ENCODE data around the gene SRP72. TPM values are rescaled to one million over a fixed set of nuclear protein-coding genes. Genes with fewer than 3 reads are reported as not detected.
"Not testable (repeated sequence)": the region's sequence is repeated elsewhere in the genome, so short reads cannot be mapped to it uniquely, and the experiment has no call there.

SRP72 gene
- total RNA-seq, 2 experiments from 2014 or later = 183 to 184 TPM

- CTCF ChIA-PET = no interaction called here
- no peaks in the 10 kb centered on the region for H3K27me3 Mint-ChIP-seq
- DNase-seq = no peak
- H3K4me3 Mint-ChIP-seq = no peak overlapping the region
- H3K27ac Mint-ChIP-seq = no peak overlapping the region
- intact Hi-C loops (cut with micrococcal nuclease) = loop anchor here (5.0 kb wide), 1 partner anchor 1041 kb away; the partner anchor contains the start of gene TMEM165
- H3K4me1 Mint-ChIP-seq (ENCODE audit: low read depth) = peaks cover 43% of the 10 kb centered on the region
- H3K9me3 Mint-ChIP-seq = no peaks in the 10 kb centered on the region
- POLR2A ChIA-PET = interaction anchor here (1.2 kb wide), 1 partner anchor 28 kb away, joined by 4 read pairs; no protein-coding TSS in a partner anchor
- H3K36me3 Mint-ChIP-seq = peaks cover 47% of the 10 kb centered on the region
Measured at GRCh38 chr4:56438766-56439165, 28.7 kb upstream of the SRP72 start.

GRCh38 chr4:56440983-56441382 lies 26.4 kb upstream of the SRP72 start:
- Mint-ChIP-seq H3K4me3 (no peak overlapping the region), H3K9me3 (no peaks in the 10 kb centered on the region), H3K36me3 (peaks cover 55% of the 10 kb centered on the region), H3K27me3 (no peaks in the 10 kb centered on the region), H3K27ac (no peak overlapping the region), H3K4me1 (ENCODE audit: low read depth) (peaks cover 44% of the 10 kb centered on the region)
- intact Hi-C loops (cut with micrococcal nuclease) = no loop called here
- DNase-seq = no peak
- CTCF ChIA-PET = no interaction called here
- POLR2A ChIA-PET = no interaction called here

GRCh38 chr4:56444719-56445118 lies 22.7 kb upstream of the SRP72 start:
- H3K4me3 Mint-ChIP-seq = no peak overlapping the region
- POLR2A ChIA-PET = interaction anchor here (0.7 to 1.9 kb wide), 2 partner anchors 9 to 22 kb away, joined by 3 to 5 read pairs; partner anchors contain the start of genes PAICS and PPAT
- CTCF ChIA-PET = interaction anchor here (0.9 to 1.3 kb wide), 4 partner anchors 13 to 392 kb away, joined by 3 to 4 read pairs (median 3); no protein-coding TSS in a partner anchor
- no peak overlapping the region for H3K27ac Mint-ChIP-seq
- peaks cover 31% of the 10 kb centered on the region for H3K4me1 Mint-ChIP-seq (ENCODE audit: low read depth)
- intact Hi-C loops (cut with micrococcal nuclease) = no loop called here
- no peaks in the 10 kb centered on the region for H3K9me3 Mint-ChIP-seq
- DNase-seq = no peak
- peaks cover 69% of the 10 kb centered on the region for H3K36me3 Mint-ChIP-seq
- no peaks in the 10 kb centered on the region for H3K27me3 Mint-ChIP-seq

- no peak overlapping the region for H3K27ac Mint-ChIP-seq
- no peak overlapping the region for H3K4me3 Mint-ChIP-seq
- ChIA-PET CTCF (no interaction called here), POLR2A (interaction anchor here (1.9 kb wide), 1 partner anchor 10 kb away, joined by 5 read pairs; the partner anchor contains the start of genes PAICS and PPAT)
- no peaks in the 10 kb centered on the region for H3K9me3 Mint-ChIP-seq
- H3K27me3 Mint-ChIP-seq = no peaks in the 10 kb centered on the region
- peaks cover 21% of the 10 kb centered on the region for H3K4me1 Mint-ChIP-seq (ENCODE audit: low read depth)
- intact Hi-C loops (cut with micrococcal nuclease) = no loop called here
- peaks cover 69% of the 10 kb centered on the region for H3K36me3 Mint-ChIP-seq
- no peak for DNase-seq
Measured at GRCh38 chr4:56445699-56446098, 21.7 kb upstream of the SRP72 start.

GRCh38 chr4:56448301-56448700 lies 19.1 kb upstream of the SRP72 start:
- ChIA-PET CTCF (interaction anchor here (1.2 kb wide), 1 partner anchor 13 kb away, joined by 3 read pairs; no protein-coding TSS in a partner anchor), POLR2A (no interaction called here)
- Mint-ChIP-seq H3K36me3 (peaks cover 65% of the 10 kb centered on the region), H3K4me1 (ENCODE audit: low read depth) (peaks cover 10% of the 10 kb centered on the region), H3K27ac (no peak overlapping the region), H3K4me3 (no peak overlapping the region), H3K27me3 (no peaks in the 10 kb centered on the region), H3K9me3 (no peaks in the 10 kb centered on the region)
- intact Hi-C loops (cut with micrococcal nuclease) = no loop called here
- DNase-seq = no peak

GRCh38 chr4:56449475-56449874 lies 17.9 kb upstream of the SRP72 start:
- intact Hi-C loops (cut with micrococcal nuclease); H3K27ac Mint-ChIP-seq; H3K4me3 Mint-ChIP-seq; DNase-seq; H3K27me3 Mint-ChIP-seq; H3K9me3 Mint-ChIP-seq; POLR2A ChIA-PET; CTCF ChIA-PET; H3K4me1 Mint-ChIP-seq (ENCODE audit: low read depth): not testable (repeated sequence)
- H3K36me3 Mint-ChIP-seq = peaks cover 68% of the 10 kb centered on the region

- Mint-ChIP-seq H3K36me3 (peaks cover 66% of the 10 kb centered on the region), H3K4me1 (ENCODE audit: low read depth) (peaks cover 2% of the 10 kb centered on the region), H3K9me3 (no peaks in the 10 kb centered on the region), H3K27ac (no peak overlapping the region), H3K4me3 (no peak overlapping the region), H3K27me3 (no peaks in the 10 kb centered on the region)
- ChIA-PET POLR2A (no interaction called here), CTCF (no interaction called here)
- intact Hi-C loops (cut with micrococcal nuclease) = no loop called here
- DNase-seq = no peak
Measured at GRCh38 chr4:56450342-56450741, 17.1 kb upstream of the SRP72 start.

GRCh38 chr4:56460085-56460484 lies 7.3 kb upstream of the SRP72 start:
- peaks cover 20% of the 10 kb centered on the region for H3K4me1 Mint-ChIP-seq (ENCODE audit: low read depth)
- ChIA-PET POLR2A (interaction anchor here (0.8 to 2.7 kb wide), 4 partner anchors 8 to 24 kb away, joined by 3 to 8 read pairs (median 4); partner anchors contain the start of genes PAICS and PPAT), CTCF (interaction anchor here (0.8 to 1.6 kb wide), 2 partner anchors 12 to 35 kb away, joined by 3 read pairs; no protein-coding TSS in a partner anchor)
- intact Hi-C loops (cut with micrococcal nuclease) = loop anchor here (10.0 kb wide), 1 partner anchor 515 kb away; the partner anchor contains the start of genes NOA1 and POLR2B
- H3K4me3 Mint-ChIP-seq = no peak overlapping the region
- peaks cover 51% of the 10 kb centered on the region for H3K36me3 Mint-ChIP-seq
- H3K27ac Mint-ChIP-seq = peak overlapping the region; percentile 67
- H3K9me3 Mint-ChIP-seq = no peaks in the 10 kb centered on the region
- no peak for DNase-seq
- H3K27me3 Mint-ChIP-seq = no peaks in the 10 kb centered on the region

- POLR2A ChIA-PET = interaction anchor here (0.6 to 0.9 kb wide), 2 partner anchors 26 to 115 kb away, joined by 3 to 5 read pairs; partner anchors contain the start of genes PAICS and PPAT
Measured at GRCh38 chr4:56462157-56462556, 5.3 kb upstream of the SRP72 start.

GRCh38 chr4:56463711-56464110 lies 3.7 kb upstream of the SRP72 start:
- Mint-ChIP-seq H3K27ac (no peak overlapping the region), H3K9me3 (no peaks in the 10 kb centered on the region), H3K36me3 (peaks cover 36% of the 10 kb centered on the region), H3K4me3 (no peak overlapping the region), H3K27me3 (no peaks in the 10 kb centered on the region), H3K4me1 (ENCODE audit: low read depth) (peaks cover 33% of the 10 kb centered on the region)
- intact Hi-C loops (cut with micrococcal nuclease) = loop anchor here (10.0 kb wide), 1 partner anchor 511 kb away; the partner anchor contains the start of genes NOA1 and POLR2B
- no peak for DNase-seq
- POLR2A ChIA-PET = interaction anchor here (0.6 kb wide), 1 partner anchor 474 kb away, joined by 3 read pairs; no protein-coding TSS in a partner anchor
- CTCF ChIA-PET = no interaction called here

More at GRCh38 chr4:56462157-56462556, 5.3 kb upstream of the SRP72 start:
- Mint-ChIP-seq H3K36me3 (peaks cover 38% of the 10 kb centered on the region), H3K27me3 (no peaks in the 10 kb centered on the region), H3K4me3 (no peak overlapping the region), H3K9me3 (no peaks in the 10 kb centered on the region), H3K4me1 (ENCODE audit: low read depth) (peaks cover 31% of the 10 kb centered on the region), H3K27ac (no peak overlapping the region)
- CTCF ChIA-PET = no interaction called here
- intact Hi-C loops (cut with micrococcal nuclease) = loop anchor here (10.0 kb wide), 1 partner anchor 513 kb away; the partner anchor contains the start of genes NOA1 and POLR2B
- DNase-seq = no peak

GRCh38 chr4:56464581-56464980 lies 2.8 kb upstream of the SRP72 start:
- no peak overlapping the region for H3K4me3 Mint-ChIP-seq
- H3K36me3 Mint-ChIP-seq = peaks cover 33% of the 10 kb centered on the region
- H3K27me3 Mint-ChIP-seq = no peaks in the 10 kb centered on the region
- H3K4me1 Mint-ChIP-seq (ENCODE audit: low read depth) = peaks cover 41% of the 10 kb centered on the region
- ChIA-PET POLR2A (interaction anchor here (2.4 kb wide), 1 partner anchor 28 kb away, joined by 20 read pairs; the partner anchor contains the start of genes PAICS and PPAT), CTCF (interaction anchor here (2.5 kb wide), 1 partner anchor 29 kb away, joined by 11 read pairs; the partner anchor contains the start of genes PAICS and PPAT)
- no peak overlapping the region for H3K27ac Mint-ChIP-seq
- no peaks in the 10 kb centered on the region for H3K9me3 Mint-ChIP-seq
- intact Hi-C loops (cut with micrococcal nuclease) = loop anchor here (10.0 kb wide), 1 partner anchor 510 kb away; the partner anchor contains the start of genes NOA1 and POLR2B
- no peak for DNase-seq

GRCh38 chr4:56465599-56466295 lies 1.7 kb upstream of the SRP72 start:
- H3K36me3 Mint-ChIP-seq = peaks cover 30% of the 10 kb centered on the region
- H3K4me1 Mint-ChIP-seq (ENCODE audit: low read depth) = peaks cover 40% of the 10 kb centered on the region
- POLR2A ChIA-PET = interaction anchor here (1.0 to 2.4 kb wide), 4 partner anchors 21 to 78 kb away, joined by 3 to 20 read pairs (median 5); partner anchors contain the start of genes AASDH, PAICS and PPAT
- peak overlapping the region; percentile 54 for H3K27ac Mint-ChIP-seq
- CTCF ChIA-PET = interaction anchor here (0.7 to 2.5 kb wide), 4 partner anchors 21 to 30 kb away, joined by 3 to 11 read pairs (median 3); partner anchors contain the start of genes PAICS and PPAT
- no peaks in the 10 kb centered on the region for H3K9me3 Mint-ChIP-seq
- no peaks in the 10 kb centered on the region for H3K27me3 Mint-ChIP-seq
- no peak for DNase-seq
- peak overlapping the region; percentile 98 for H3K4me3 Mint-ChIP-seq
- intact Hi-C loops (cut with micrococcal nuclease) = loop anchor here (10.0 kb wide), 1 partner anchor 509 kb away; the partner anchor contains the start of genes NOA1 and POLR2B
